Activated B cell treated with CpG ODN at 0.5 μM for 24 hours (primary cell): ENCODE measurements around the gene CDK15. TPM values are rescaled to one million over a fixed set of nuclear protein-coding genes. Genes with fewer than 3 reads are reported as not detected.

Experiments used
- ATAC-seq: fragments of 200-7000 bp; cut with Tn5 transposase; one replicate; pipeline ENCODE4 v1.10.0; 2021; ENCODE audit warnings: low read depth, mild to moderate bottlenecking, moderate library complexity
- CTCF ChIA-PET: fragments of 350-600 bp; sonication (Branson Sonifier 250); formaldehyde crosslinking; loops from one replicate; lab custom pipeline; 2021; ENCODE audit warnings: antibody characterized with exemption; lab: Charles Lee
- POLR2A ChIA-PET: fragments of 350-600 bp; sonication (Branson Sonifier 250); formaldehyde crosslinking; loops from one replicate; lab custom pipeline; 2021; ENCODE audit warnings: antibody characterized with exemption; lab: Charles Lee
- DNase-seq: peaks from one replicate; pipeline ENCODE4 v3.0.0; 2022
- H3K27ac Mint-ChIP-seq: one replicate; pipeline ENCODE4 v1.8.0; 2020; ENCODE audit warnings: mixed read lengths
- H3K27me3 Mint-ChIP-seq: one replicate; pipeline ENCODE4 v1.8.0; 2021; ENCODE audit warnings: mixed read lengths
- H3K36me3 Mint-ChIP-seq: one replicate; pipeline ENCODE4 v1.8.0; 2021; ENCODE audit warnings: low read depth, mixed read lengths
- H3K4me1 Mint-ChIP-seq: one replicate; pipeline ENCODE4 v1.8.0; 2021; ENCODE audit warnings: mixed read lengths
- H3K4me3 Mint-ChIP-seq: one replicate; pipeline ENCODE4 v1.8.0; 2020; ENCODE audit warnings: mild to moderate bottlenecking, mixed read lengths
- H3K9me3 Mint-ChIP-seq: one replicate; pipeline ENCODE4 v1.8.0; 2020; ENCODE audit warnings: mixed read lengths
- CTCF ChIP-seq: fragments of 200-600 bp; IDR thresholded peaks from one replicate; pipeline ENCODE4 v1.8.0; 2022; ENCODE audit warnings: antibody characterized with exemption, mild to moderate bottlenecking
- intact Hi-C: fragments of 100-400 bp; cut with micrococcal nuclease; formaldehyde crosslinking; loops from one replicate; pipeline ENCODE4 v1.15.1; 2024
- total RNA-seq: library from RNA; stranded (reverse); gene quantifications from 2 replicates; pipeline ENCODE4 v1.2.3, GENCODE V29; 2022

CDK15 gene
- total RNA-seq, 1 donor from 2014 or later = not detected

GRCh38 chr2:201890453-201890852 lies 84.1 kb downstream of the CDK15 start:
- ATAC-seq (no peak), DNase-seq (no peak)
- H3K4me1 Mint-ChIP-seq = no peaks in the 10 kb centered on the region
- no peaks in the 10 kb centered on the region for H3K36me3 Mint-ChIP-seq
- POLR2A ChIA-PET = no interaction called here
- CTCF ChIA-PET = no interaction called here
- H3K27ac Mint-ChIP-seq = no peak overlapping the region
- intact Hi-C loops = no loop called here
- no peaks in the 10 kb centered on the region for H3K9me3 Mint-ChIP-seq
- TF ChIP-seq CTCF = no peak
- H3K4me3 Mint-ChIP-seq = no peak overlapping the region
- H3K27me3 Mint-ChIP-seq = peaks cover 27% of the 10 kb centered on the region

GRCh38 chr2:201891676-201892075 lies 85.3 kb downstream of the CDK15 start:
- no peaks in the 10 kb centered on the region for H3K9me3 Mint-ChIP-seq
- CTCF ChIA-PET = no interaction called here
- no peak overlapping the region for H3K27ac Mint-ChIP-seq
- POLR2A ChIA-PET = no interaction called here
- H3K4me1 Mint-ChIP-seq = no peaks in the 10 kb centered on the region
- no peak for ATAC-seq
- H3K4me3 Mint-ChIP-seq = no peak overlapping the region
- intact Hi-C loops = no loop called here
- peaks cover 28% of the 10 kb centered on the region for H3K27me3 Mint-ChIP-seq
- H3K36me3 Mint-ChIP-seq = no peaks in the 10 kb centered on the region
- no peak for TF ChIP-seq CTCF
- DNase-seq = no peak

- Mint-ChIP-seq H3K4me3 (no peak overlapping the region), H3K4me1 (no peaks in the 10 kb centered on the region), H3K36me3 (no peaks in the 10 kb centered on the region), H3K9me3 (no peaks in the 10 kb centered on the region), H3K27ac (no peak overlapping the region), H3K27me3 (peaks cover 24% of the 10 kb centered on the region)
- ATAC-seq (no peak), DNase-seq (no peak)
- CTCF ChIA-PET = no interaction called here
- POLR2A ChIA-PET = no interaction called here
- no peak for TF ChIP-seq CTCF
- intact Hi-C loops = no loop called here
Measured at GRCh38 chr2:201892516-201892915, 86.2 kb downstream of the CDK15 start.

- ChIA-PET CTCF (no interaction called here), POLR2A (no interaction called here)
- Mint-ChIP-seq H3K4me3 (no peak overlapping the region), H3K27me3 (peaks cover 23% of the 10 kb centered on the region), H3K27ac (no peak overlapping the region), H3K9me3 (no peaks in the 10 kb centered on the region), H3K36me3 (no peaks in the 10 kb centered on the region), H3K4me1 (peaks cover 26% of the 10 kb centered on the region)
- intact Hi-C loops = no loop called here
- DNase-seq (no peak), ATAC-seq (peak; percentile 66)
- no peak for TF ChIP-seq CTCF
Measured at GRCh38 chr2:201900362-201900761, 94.0 kb downstream of the CDK15 start.

GRCh38 chr2:201901786-201902185 lies 95.4 kb downstream of the CDK15 start:
- TF ChIP-seq CTCF = no peak
- no peak for DNase-seq
- no peaks in the 10 kb centered on the region for H3K36me3 Mint-ChIP-seq
- intact Hi-C loops = no loop called here
- ChIA-PET POLR2A (no interaction called here), CTCF (no interaction called here)
- H3K4me1 Mint-ChIP-seq = peaks cover 26% of the 10 kb centered on the region
- H3K27ac Mint-ChIP-seq = no peak overlapping the region
- H3K4me3 Mint-ChIP-seq = peak overlapping the region; percentile 65
- no peaks in the 10 kb centered on the region for H3K9me3 Mint-ChIP-seq
- peaks cover 20% of the 10 kb centered on the region for H3K27me3 Mint-ChIP-seq
- no peak for ATAC-seq
